Tibial nerve (tissue), 4 donors: ENCODE results near the gene MBP. TPM values are rescaled to one million over a fixed set of nuclear protein-coding genes. Genes with fewer than 3 reads are reported as not detected.

Experiments
- DNase-seq, 2 donors: peaks; one replicate each; pipeline ENCODE4 v3.0.0-alpha.2; 2019; ENCODE audit warnings: low spot score in 2 of 2
- H3K27ac ChIP-seq, 4 donors: fragments of 200-600 bp; sonication (generic) in 3 of 4; one replicate each; pipeline ENCODE4 v1.5.1; 2017 to 2019; ENCODE audit warnings: mild to moderate bottlenecking in 1 of 4
- H3K27me3 ChIP-seq, 2 donors: fragments of 200-600 bp; sonication (generic) in 1 of 2; one replicate each; pipeline versions ENCODE4 v1.5.1 to v1.6.0; 2017 to 2019
- H3K36me3 ChIP-seq, 3 donors: fragments of 200-600 bp; sonication (generic); one replicate each; pipeline ENCODE4 v1.5.1; 2018 to 2019
- H3K4me1 ChIP-seq, 4 donors: fragments of 200-600 bp; sonication (generic) in 3 of 4; one replicate each; pipeline ENCODE4 v1.5.1; 2017 to 2019
- H3K4me3 ChIP-seq, 4 donors: fragments of 200-600 bp; sonication (generic) in 3 of 4; one replicate each; pipeline ENCODE4 v1.5.1; 2017 to 2019; ENCODE audit warnings: mild to moderate bottlenecking in 1 of 4, moderate library complexity in 1 of 4
- H3K9me3 ChIP-seq, 4 donors: fragments of 200-600 bp; sonication (generic) in 3 of 4; one replicate each; pipeline ENCODE4 v1.5.1; 2017 to 2019
- CTCF ChIP-seq, 5 experiments: fragments of 200-600 bp in 3 of 5; fragments of 450-650 bp in 2 of 5; sonication (generic) in 3 of 5; IDR thresholded peaks; one replicate each; pipeline ENCODE4 v1.5.1; 2016 to 2019; ENCODE audit warnings: antibody characterized with exemption in 5 of 5, mild to moderate bottlenecking in 3 of 5, moderate library complexity in 2 of 5
- EP300 ChIP-seq, 2 donors: sonication (generic); formaldehyde crosslinking; IDR thresholded peaks; one replicate each; pipeline ENCODE4 v1.6.1; 2017; ENCODE audit warnings: antibody characterized with exemption in 2 of 2, mild to moderate bottlenecking in 1 of 2
- POLR2A ChIP-seq, 2 donors: fragments of 450-650 bp; IDR thresholded peaks; one replicate each; pipeline ENCODE4 v1.6.1; 2017; ENCODE audit warnings: antibody characterized with exemption in 2 of 2, mild to moderate bottlenecking in 2 of 2, moderate library complexity in 2 of 2
- WGBS, 2 donors: methylation state at CpG; one replicate each; pipeline ENCODE4 v1.1.5; 2018; 5-methylcytosine and 5-hydroxymethylcytosine counted together
- total RNA-seq, 4 donors: library from RNA; depleted of rRNA; stranded (reverse); fragments of >200 nt; gene quantifications; one replicate each; pipeline ENCODE4 v1.1.0, GENCODE V29; 2016

Gene MBP
- total RNA-seq, 4 donors from 2014 or later: 831 to 1,485 (median 1,405) TPM

- no peak overlapping the region for H3K4me3 ChIP-seq
- no peaks in the 10 kb centered on the region for H3K27me3 ChIP-seq
- peak in 1 of 2 donors; percentile 44 for TF ChIP-seq EP300 (IDR thresholded peaks at IDR 0.05)
- no peak for TF ChIP-seq CTCF (IDR thresholded peaks at IDR 0.05)
- peaks cover 0 to 38% (median 18%) of the 10 kb centered on the region in 4 donors for H3K4me1 ChIP-seq
- WGBS, 2 donors: 55 to 66% methylated on average over 1 of the region's 1 CpG
- H3K36me3 ChIP-seq: no peaks in the 10 kb centered on the region
- no peaks in the 10 kb centered on the region for H3K9me3 ChIP-seq
- no peak for DNase-seq
- peak overlapping the region in 1 of 4 donors; percentile 20 for H3K27ac ChIP-seq
Measured at GRCh38 chr18:77084688-77085035, 47.9 kb downstream of the MBP start.

DNA sequence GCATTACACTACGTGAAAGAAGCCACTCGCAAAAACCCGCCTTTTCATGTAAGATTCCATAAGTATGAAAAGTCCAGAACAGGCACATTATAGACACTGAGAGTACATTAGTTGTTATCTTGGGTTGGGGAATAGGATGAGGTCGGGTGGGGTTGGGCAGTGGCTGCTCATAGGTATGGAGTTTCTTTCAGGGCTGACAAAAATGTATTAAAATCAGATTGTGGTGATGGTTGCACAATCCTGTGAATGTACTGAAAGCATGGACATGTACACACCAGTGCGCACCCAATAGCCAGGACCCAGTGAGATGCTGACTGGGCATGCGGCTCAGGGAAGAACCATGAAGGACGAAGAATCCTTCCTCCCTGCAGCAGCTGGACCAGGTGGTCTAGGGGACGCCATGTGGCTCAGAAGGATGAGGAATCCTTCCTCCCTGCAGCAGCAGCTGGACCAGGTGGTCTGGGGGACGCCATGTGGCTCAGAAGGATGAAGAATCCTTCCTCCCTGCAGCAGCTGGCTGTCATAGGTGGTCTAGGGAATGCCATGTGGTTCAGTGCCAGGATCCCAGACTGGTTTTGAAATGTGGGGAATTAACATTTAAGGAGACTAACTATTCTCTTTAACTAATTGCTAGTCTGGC is 50.1 kb downstream of the MBP start:
- Histone ChIP-seq H3K4me3 (no peak overlapping the region), H3K36me3 (no peaks in the 10 kb centered on the region), H3K9me3 (no peaks in the 10 kb centered on the region), H3K27me3 (no peaks in the 10 kb centered on the region), H3K4me1 (peaks cover 0 to 32% (median 17%) of the 10 kb centered on the region in 4 donors), H3K27ac (no peak overlapping the region)
- 87 to 90% methylated on average over 9 of the region's 9 CpGs for WGBS, 2 donors
- no peak for DNase-seq
- TF ChIP-seq EP300 (IDR thresholded peaks at IDR 0.05): no peak

GRCh38 chr18:77081390-77081778 is 51.2 kb downstream of the MBP start:
- H3K9me3 ChIP-seq: no peaks in the 10 kb centered on the region
- DNase-seq: no peak
- H3K36me3 ChIP-seq: no peaks in the 10 kb centered on the region
- no peaks in the 10 kb centered on the region for H3K27me3 ChIP-seq
- H3K4me1 ChIP-seq: peaks cover 0 to 23% (median 10%) of the 10 kb centered on the region in 4 donors
- H3K4me3 ChIP-seq: no peak overlapping the region
- no peak overlapping the region for H3K27ac ChIP-seq
- 70 to 75% methylated on average over 2 of the region's 2 CpGs for WGBS, 2 donors
- TF ChIP-seq POLR2A (IDR thresholded peaks at IDR 0.05): no peak
- TF ChIP-seq CTCF (IDR thresholded peaks at IDR 0.05): no peak
- peak in 1 of 2 donors; percentile 44 for TF ChIP-seq EP300 (IDR thresholded peaks at IDR 0.05)

- Histone ChIP-seq H3K27ac (no peak overlapping the region), H3K27me3 (no peaks in the 10 kb centered on the region), H3K4me3 (no peak overlapping the region), H3K9me3 (no peaks in the 10 kb centered on the region), H3K36me3 (no peaks in the 10 kb centered on the region), H3K4me1 (peaks cover 0 to 15% (median 6%) of the 10 kb centered on the region in 4 donors)
- no peak for DNase-seq
- TF ChIP-seq CTCF (IDR thresholded peaks at IDR 0.05) (no peak), POLR2A (IDR thresholded peaks at IDR 0.05) (no peak), EP300 (IDR thresholded peaks at IDR 0.05) (no peak)
- WGBS, 2 donors: 64 to 66% methylated on average over 12 of the region's 12 CpGs
Measured at GRCh38 chr18:77079954-77080682, 52.5 kb downstream of the MBP start.

DNA sequence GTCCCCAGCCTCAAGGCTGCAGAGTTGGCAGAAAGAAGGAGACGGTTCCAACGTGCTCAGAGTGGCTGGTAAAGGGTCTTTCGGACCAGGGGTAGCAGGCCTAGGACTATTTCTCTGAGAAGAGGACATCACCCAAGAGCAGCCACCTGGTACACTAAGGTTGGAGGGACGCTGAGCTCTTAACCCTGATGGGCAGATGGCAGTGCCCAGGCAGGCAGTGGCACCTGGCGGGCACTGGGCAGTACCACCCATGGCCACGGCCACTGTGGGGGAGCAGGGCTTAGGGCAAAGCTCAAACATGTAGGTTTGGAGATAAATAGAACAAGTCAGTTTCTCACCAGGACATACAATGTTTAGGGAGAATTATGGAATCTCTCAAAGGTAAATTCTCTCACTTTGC is 53.5 kb downstream of the MBP start:
- no peak overlapping the region for H3K27ac ChIP-seq
- WGBS, 2 donors: 93 to 95% methylated on average over 6 of the region's 6 CpGs
- H3K9me3 ChIP-seq: no peaks in the 10 kb centered on the region

More for the DNA sequence above, 53.5 kb downstream of the MBP start:
- Histone ChIP-seq H3K4me3 (no peak overlapping the region), H3K4me1 (peaks cover 0 to 6% (median 1%) of the 10 kb centered on the region in 4 donors), H3K36me3 (no peaks in the 10 kb centered on the region), H3K27me3 (no peaks in the 10 kb centered on the region)
- DNase-seq: no peak
- TF ChIP-seq EP300 (IDR thresholded peaks at IDR 0.05) (no peak), CTCF (IDR thresholded peaks at IDR 0.05) (no peak), POLR2A (IDR thresholded peaks at IDR 0.05) (no peak)
